PC-9 (cell line): ENCODE data around the gene ZNF777.

Experiments
- CTCF ChIP-seq: fragments of 200-600 bp; sonication (generic); conservative IDR thresholded peaks from 2 replicates; pipeline ENCODE4 v1.6.1; 2017; ENCODE audit warnings: mixed run types, antibody characterized with exemption, mild to moderate bottlenecking, moderate library complexity
- EZH2 ChIP-seq: fragments of 200-600 bp; sonication (generic); IDR thresholded peaks from 2 replicates; pipeline ENCODE4 v1.8.0; 2017; ENCODE audit warnings: antibody characterized with exemption, low read depth

DNA sequence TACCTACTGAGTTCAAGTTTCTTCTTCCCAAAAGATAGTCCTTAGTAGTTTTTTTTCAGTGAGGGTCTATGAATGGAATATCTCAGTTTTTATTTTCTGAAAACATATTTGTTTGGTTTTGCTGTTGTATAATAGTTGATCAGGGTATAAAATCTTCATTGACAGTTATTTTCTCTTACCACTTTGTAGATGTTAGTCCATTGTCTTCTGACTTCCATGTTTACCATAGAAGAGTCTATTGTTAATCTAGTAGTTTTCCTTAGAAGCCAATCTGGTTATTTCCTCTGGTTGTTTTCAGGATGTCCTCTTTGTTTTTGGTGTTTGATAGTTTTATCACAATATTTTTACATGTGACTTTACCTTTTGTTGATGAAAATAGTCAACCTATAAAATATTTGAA, 5.5 kb upstream of the ZNF777 start:
- TF ChIP-seq CTCF (no peak), EZH2 (no peak)
